ENCODE data around the gene GIT1.

The GIT1 gene

GRCh38 chr17:29589524-29590410 is at the start of gene GIT1:
TSS of gene GIT1 (minus strand) at chr17:29589648. CDS start at chr17:29589378, 270 bp downstream.
- peak; percentile 45 to 69 for DNase-seq (ENCODE audit: low read depth in 2 of 2)

GRCh38 chr17:29633886-29634285 is 44.4 kb upstream of the GIT1 start:
- DNase-seq (ENCODE audit: low read depth in 2 of 2) = no peak

- DNase-seq (ENCODE audit: low read depth in 2 of 2) = no peak
Observed at GRCh38 chr17:29630630-29631193, 41.3 kb upstream of the GIT1 start.

DNA sequence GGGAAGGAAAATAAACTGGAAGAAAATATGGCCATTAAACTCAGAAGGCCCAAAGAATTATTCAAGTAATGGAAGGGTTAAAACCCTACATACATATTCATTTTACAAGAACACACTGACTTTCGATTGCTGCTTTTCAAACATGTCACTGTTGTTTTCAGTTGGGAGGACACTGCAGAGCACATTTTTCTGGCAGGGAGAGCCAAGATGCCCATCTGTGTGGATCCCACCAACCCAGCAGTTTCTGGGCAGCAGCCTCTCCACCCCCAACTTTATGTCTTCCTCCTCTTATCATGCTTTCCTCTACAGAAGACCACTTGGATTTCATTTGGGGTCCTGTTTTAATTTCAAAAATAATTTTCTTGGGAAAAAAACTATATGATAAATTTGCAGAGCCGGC is 40.4 kb upstream of the GIT1 start:
- no peak for DNase-seq (ENCODE audit: low read depth in 2 of 2)

GRCh38 chr17:29628644-29629043 is 39.2 kb upstream of the GIT1 start:
- no peak for DNase-seq (ENCODE audit: low read depth in 2 of 2)

- DNase-seq (ENCODE audit: low read depth in 2 of 2) = no peak
Observed at GRCh38 chr17:29627951-29628350, 38.5 kb upstream of the GIT1 start.

GRCh38 chr17:29625037-29625750 is 35.7 kb upstream of the GIT1 start:
- no peak for DNase-seq (ENCODE audit: low read depth in 2 of 2)

DNA sequence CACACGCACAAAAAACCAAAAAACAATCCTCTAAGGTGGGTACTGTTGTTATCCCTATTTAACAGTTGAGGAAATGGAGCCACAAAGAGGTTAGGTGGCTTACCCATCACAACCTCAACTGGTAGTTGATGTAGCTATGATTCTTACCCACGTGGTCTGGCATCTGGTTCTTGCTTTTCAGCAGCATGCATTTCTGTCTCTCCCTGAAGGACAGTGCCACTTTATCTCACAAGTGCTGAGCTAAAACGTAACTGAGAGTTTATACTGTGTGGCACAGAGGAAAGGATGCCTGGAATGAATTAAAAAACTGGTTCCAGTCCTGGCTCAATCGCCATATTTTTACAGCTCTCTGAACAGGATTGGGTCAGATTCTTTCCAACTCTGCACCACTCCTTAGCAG is 35.1 kb upstream of the GIT1 start:
- no peak for DNase-seq (ENCODE audit: low read depth in 2 of 2)

- no peak for DNase-seq (ENCODE audit: low read depth in 2 of 2)
Observed at GRCh38 chr17:29623283-29623647, 33.8 kb upstream of the GIT1 start.

DNA sequence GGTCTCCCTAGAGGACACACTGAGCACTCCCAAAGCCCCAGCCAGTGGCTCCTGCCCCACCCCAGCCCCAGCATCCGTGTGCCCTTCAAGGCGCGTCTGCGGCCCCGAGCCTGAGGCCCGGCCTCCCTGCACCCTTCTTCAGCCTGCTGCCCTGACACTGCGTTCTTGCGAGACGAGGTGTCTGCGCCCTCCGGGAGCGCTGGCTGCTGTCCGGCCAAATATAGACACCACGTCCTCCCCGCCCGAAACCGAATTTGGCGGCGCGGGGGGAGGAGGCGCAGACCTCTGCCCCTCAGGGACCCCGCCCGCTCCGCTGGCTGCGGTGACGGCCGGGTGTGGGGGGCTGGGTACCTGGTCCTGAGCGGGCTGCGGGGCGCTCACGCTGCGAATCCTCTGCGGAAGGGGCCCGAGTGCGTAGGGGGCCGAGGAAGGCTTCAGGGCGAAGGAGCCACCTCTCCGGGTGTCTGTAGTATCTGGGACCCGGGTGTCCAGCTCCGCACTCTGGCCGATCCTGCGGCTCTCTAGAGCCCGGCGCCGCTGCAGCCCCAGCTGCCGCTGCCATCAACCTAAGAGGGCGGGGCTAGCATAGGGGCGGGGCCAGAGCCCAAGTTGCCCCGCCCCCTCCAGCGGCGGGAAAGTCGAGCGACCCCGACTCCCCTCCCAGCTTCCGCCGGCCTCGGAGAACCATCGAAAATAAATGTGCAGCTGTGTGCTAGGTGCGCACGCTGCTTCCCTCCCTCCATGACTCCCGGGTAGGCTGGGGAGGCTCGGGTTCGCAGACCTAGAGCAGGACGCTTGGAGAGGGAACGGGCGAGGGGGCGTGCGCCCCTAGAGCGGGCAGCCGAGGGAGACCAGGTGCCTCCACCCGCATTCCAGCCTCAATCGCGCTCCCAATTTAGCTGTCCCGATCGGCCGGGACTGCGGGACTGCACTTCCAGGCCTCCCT is 33.2 kb upstream of the GIT1 start, which contains the start of gene CORO6:
Gene CORO6 (minus strand): TSS at position 576 of the 946 bp plus-strand sequence. CDS start 1,491 bp downstream, outside the sequence.
- DNase-seq (ENCODE audit: low read depth in 2 of 2) = peak in 1 of 2 donors; percentile 60

DNA sequence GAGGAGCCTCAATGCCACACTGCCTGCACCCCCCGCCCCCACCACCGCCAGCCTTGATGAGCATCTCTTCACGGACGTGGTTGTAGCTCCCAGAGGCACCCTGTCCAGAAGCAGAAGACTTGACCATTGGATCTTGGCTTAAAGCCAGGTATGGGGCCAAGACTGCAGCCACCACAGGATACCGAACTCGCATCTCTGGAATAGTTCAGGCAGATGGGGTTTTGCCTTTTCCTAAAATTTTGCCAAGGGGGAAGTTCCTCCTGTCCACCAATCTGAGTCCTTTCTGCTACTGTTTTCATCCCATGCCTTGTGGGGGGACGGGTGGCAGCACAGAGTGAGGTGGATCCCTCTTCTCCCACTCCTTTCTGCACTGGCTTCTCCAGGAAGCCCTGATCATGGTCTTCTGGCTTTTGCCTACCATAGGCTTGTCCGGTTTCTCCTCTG is 32.3 kb upstream of the GIT1 start:
- no peak for DNase-seq (ENCODE audit: low read depth in 2 of 2)

- no peak for DNase-seq (ENCODE audit: low read depth in 2 of 2)
Observed at GRCh38 chr17:29620779-29621500, 31.5 kb upstream of the GIT1 start.

- no peak for DNase-seq (ENCODE audit: low read depth in 2 of 2)
Observed at GRCh38 chr17:29620271-29620670, 30.8 kb upstream of the GIT1 start.

- no peak for DNase-seq (ENCODE audit: low read depth in 2 of 2)
Observed at GRCh38 chr17:29619251-29619650, 29.8 kb upstream of the GIT1 start.

GRCh38 chr17:29618272-29619065 is 29.0 kb upstream of the GIT1 start:
- DNase-seq (ENCODE audit: low read depth in 2 of 2) = no peak

DNA sequence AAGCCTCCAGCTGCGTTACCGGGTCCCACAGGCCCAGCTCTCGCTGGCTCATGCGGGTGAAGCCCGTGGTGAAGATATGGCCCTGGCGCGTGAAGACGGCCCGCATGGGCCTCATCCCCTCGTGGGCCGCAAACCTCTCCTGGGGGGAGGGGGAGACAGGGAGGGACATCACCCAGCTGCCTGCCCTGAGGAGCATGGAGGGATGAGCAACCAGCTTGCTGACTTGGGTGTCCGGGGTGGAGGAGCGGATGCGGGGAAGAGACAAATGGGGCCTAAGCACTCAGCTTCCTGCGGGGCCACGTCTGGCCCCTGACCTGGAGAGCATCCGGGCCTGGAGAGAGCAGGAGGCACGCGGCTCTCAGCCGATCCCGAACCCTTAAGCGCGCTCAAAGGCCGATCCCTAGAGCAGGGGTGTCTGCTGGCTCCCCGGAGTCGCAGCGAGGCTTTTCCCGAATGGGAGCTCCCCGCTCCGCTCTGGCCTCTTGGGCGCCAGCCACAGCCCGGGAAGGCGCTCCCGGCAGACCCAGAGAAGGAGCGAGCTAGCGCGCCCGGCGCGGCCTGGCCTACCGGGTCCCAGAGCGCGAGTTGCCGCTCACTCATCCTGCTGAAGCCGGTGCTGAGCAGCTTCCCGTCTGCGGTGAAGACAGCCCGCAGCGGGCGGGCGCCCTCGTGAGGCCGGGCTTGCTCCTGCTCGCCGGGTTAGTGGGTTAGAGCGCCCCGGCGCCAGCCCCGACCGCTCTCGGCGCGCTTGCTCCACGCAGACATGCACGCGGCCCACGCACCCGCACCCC is 28.2 kb upstream of the GIT1 start:
- peak; percentile 67 to 79 for DNase-seq (ENCODE audit: low read depth in 2 of 2)

GRCh38 chr17:29617125-29617480 is 27.7 kb upstream of the GIT1 start:
- DNase-seq (ENCODE audit: low read depth in 2 of 2) = peak; percentile 67 to 85

DNA sequence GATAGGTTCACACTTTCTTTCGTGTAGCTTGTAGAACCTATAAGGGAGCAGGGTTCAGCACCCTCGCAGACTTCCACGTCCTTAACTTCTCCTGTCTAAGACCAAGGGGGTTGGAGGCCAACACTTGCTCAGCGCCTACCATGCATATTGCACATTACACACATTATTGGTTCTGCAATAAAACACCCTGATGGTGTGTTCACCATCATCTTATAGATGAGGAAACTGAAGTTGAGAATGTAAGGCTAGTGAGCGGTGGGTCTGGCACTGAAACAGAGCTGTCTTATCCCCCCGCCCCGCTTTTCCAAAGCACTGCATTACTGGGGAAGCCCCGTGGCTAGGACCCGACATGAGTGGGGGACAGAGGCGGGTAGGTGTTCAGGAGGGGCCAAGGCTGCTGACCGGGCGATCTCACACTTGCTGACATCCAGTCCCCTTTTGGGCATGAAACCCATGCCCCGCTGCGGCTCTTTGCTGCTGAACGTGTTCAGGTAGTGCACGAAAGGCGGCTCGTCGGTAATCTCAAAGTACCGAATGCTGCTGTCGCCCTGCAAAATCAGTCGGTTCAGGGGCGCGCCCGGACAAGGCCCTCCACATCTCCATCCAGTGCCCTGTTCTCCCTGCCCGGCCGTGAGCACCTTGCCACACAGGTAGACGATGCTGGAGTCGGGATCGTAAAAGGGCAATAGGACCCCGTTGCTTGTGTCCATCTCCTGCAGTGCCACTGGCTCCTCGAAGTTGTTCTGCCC is 27.0 kb upstream of the GIT1 start:
- DNase-seq (ENCODE audit: low read depth in 2 of 2) = no peak

All from stimulated activated CD4-positive, alpha-beta T cell treated with anti-CD3 and anti-CD28 coated beads, Interleukin-1b, Interleukin-23, amount 100 ng/mL, for 1 hour (primary cell).